AG09309 (cell line): ENCODE measurements around the gene ARSH.
"Not testable (repeated sequence)": the region's sequence is repeated elsewhere in the genome, so short reads cannot be mapped to it uniquely, and the experiment has no call there.

ENCODE experiments used
- DNase-seq: peaks from one replicate; pipeline ENCODE4 v3.0.0-alpha.2; 2010; ENCODE audit warnings: low read depth
- H3K4me3 ChIP-seq: 2 replicates; pipeline ENCODE4 v1.5.1; 2011; ENCODE audit warnings: mild to moderate bottlenecking, low read depth, low read length, moderate library complexity; ENCODE audit not compliant: control insufficient read depth
- CTCF ChIP-seq: IDR thresholded peaks from 2 replicates; pipeline ENCODE4 v1.5.1; 2011; ENCODE audit warnings: mild to moderate bottlenecking, low read depth, low read length, inconsistent platforms; ENCODE audit not compliant: insufficient read depth, control insufficient read depth; ENCODE audit errors: missing control alignments

Gene ARSH

GRCh38 chrX:2967584-2967983, 38.8 kb upstream of the ARSH start:
- no peak for TF ChIP-seq CTCF
- DNase-seq = no peak
- H3K4me3 ChIP-seq = no peak overlapping the region

GRCh38 chrX:2967998-2968909, 38.1 kb upstream of the ARSH start:
- peak overlapping the region; percentile 17; the same call in 1 of the 2 replicates for H3K4me3 ChIP-seq
- no peak for TF ChIP-seq CTCF
- DNase-seq = no peak

- no peak for TF ChIP-seq CTCF
- DNase-seq = no peak
- H3K4me3 ChIP-seq = no peak overlapping the region
Observed at GRCh38 chrX:2969021-2969420, 37.3 kb upstream of the ARSH start.

- no peak for TF ChIP-seq CTCF
- H3K4me3 ChIP-seq = no peak overlapping the region
- DNase-seq = no peak
Observed at GRCh38 chrX:2972391-2972790, 34.0 kb upstream of the ARSH start.

GRCh38 chrX:2974961-2975360, 31.4 kb upstream of the ARSH start:
- no peak for DNase-seq
- H3K4me3 ChIP-seq = no peak overlapping the region
- no peak for TF ChIP-seq CTCF

- not testable (repeated sequence) for DNase-seq, H3K4me3 ChIP-seq
Observed at GRCh38 chrX:2978639-2979038, 27.7 kb upstream of the ARSH start.

GRCh38 chrX:2984342-2984741, 22.0 kb upstream of the ARSH start:
- no peak overlapping the region for H3K4me3 ChIP-seq
- no peak for TF ChIP-seq CTCF

More at GRCh38 chrX:2984342-2984741, 22.0 kb upstream of the ARSH start:
- no peak for DNase-seq
